NCI-H2196 treated with DMSO at 0.1 percent for 48 hours (cell line): ENCODE data around the gene PML.

ENCODE experiments used
- DNase-seq: peaks from one replicate; lab custom pipeline; 2025; ENCODE audit not compliant: unreplicated experiment; lab: John Stamatoyannopoulos, UW

Gene PML

DNA sequence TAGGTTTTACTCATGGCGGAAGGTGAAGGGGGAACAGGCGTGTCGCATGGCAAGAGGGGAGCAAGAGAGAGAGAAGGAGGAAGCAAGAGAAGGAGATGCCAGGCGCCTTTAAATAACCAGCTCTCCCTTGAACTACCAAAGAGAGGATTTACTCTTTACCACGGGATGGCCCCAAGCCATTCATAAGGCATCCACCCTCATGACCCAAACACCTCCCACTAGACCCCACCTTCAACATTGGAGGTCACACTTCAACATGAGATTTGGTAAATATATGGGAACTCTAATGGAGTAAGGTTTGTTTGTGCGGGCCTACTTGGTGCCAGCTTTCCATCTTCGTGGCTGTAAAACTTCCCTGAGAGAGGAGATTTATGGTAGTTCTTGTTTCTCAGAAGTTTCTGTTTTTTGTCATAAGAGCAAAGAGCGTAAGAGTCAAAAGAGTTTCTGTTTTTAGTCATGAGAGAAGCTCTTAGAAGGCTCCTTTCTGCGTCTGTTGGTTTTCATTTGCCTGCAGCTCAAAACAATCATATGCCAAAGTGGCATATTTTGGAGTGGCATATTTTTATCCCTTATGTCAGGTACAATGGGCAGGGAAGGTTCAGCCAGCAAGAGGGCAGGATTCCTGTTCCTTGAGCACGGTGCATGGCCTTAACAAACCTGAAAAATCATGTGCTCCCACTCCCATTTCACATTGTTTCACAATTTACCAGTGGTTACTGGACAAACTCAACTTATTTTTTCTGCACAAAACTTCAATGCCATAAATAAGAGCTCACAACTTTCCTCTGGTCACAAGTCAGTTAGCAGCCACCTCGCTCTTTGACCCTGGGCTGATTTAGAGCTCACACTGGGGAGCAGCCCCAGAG, 12.5 kb downstream of the PML start:
- DNase-seq, result no peak

DNA sequence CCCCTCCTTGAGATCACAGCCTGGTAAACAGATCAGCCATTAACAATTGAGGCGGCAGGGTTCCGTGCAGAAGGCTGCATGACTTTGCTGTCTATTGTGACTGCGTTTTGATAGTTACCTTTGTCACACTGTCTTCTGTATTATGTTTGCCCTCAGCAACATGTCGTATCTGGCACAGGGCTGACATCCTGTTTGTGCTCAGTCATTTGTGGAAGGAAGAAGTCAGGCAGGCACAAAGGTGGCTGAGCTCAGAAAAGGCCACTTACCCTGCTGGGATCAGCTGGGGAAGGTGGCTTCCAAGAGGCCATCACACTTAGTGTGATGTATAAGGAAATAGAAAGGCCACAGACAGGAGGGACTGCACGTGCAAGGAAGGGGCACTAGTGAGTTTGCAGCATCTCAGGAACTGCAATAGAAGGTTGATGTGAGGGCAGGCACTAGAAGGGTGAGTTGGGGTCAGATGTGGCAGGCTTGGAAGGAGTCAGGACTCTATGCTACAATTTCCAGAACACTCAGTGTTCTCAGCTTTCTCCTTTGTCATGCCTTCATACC, 13.4 kb downstream of the PML start:
- DNase-seq, result no peak

DNA sequence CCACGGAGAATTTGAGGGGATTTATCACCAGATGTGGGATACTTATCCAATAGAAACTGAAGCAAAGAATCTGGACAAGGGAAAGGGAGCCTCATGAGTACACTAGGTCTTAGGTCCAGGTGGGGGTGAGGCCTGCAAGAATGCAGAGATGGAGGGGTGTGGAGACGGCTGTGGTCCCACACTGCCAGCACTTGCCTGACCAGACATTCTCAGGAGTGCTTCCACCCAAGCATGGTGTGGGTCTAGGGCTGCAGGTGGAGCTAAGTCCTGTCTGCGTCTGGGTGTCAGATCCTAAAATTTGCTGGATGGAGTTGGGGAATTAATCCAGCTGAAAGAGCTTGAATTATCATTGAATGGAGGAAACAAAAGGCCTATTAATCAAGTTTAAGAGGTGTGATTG, 14.4 kb downstream of the PML start:
- no peak for DNase-seq

DNA sequence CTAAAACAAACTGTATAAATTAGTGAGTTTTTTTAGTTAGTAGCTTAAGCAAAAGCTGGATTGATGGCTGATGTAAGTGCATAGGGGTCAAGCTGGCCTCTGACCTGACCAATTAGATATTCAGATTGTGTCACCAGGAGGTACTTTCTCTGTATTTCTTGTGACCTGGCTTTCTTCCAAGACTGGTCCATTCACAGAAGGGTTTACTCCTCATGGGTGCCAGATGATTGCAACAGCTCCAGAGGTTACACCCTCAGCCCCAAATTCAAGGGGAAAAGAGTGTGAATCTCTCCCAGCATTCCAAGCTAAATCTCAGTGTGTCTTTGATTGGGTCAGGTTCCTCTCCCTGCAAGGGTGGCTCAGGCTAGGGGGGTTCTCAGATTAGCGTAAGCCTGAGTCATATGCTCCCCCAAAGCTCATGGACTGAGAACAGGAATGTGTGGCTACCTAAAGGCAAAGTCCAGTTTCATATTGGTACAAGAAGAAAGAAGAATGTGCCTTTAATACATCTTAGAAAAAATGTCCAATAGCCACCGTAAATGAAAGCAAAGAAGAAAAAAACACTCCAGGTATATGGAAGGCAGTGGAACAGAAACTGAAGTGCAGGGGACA, 16.5 kb downstream of the PML start:
- no peak for DNase-seq

DNA sequence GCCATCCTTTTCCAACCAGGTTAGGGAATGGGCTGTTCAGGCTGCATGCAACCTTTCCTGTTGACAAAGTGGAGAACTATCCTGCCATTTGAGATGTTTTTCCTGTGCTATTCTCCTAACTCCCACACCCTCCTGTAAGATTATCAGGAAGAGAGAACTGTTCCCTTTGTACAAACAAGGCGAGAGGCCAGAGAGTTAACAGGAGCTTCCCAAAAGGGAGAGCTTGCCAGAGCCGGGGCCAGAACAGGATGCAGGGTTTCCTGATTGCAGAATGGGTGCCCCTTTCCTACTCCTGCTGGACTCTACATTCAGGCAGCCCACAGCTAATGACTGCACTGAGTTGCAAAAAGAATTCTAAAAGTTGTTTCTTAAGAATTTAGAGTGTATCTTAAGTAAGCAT, 17.1 kb downstream of the PML start:
- no peak for DNase-seq

DNA sequence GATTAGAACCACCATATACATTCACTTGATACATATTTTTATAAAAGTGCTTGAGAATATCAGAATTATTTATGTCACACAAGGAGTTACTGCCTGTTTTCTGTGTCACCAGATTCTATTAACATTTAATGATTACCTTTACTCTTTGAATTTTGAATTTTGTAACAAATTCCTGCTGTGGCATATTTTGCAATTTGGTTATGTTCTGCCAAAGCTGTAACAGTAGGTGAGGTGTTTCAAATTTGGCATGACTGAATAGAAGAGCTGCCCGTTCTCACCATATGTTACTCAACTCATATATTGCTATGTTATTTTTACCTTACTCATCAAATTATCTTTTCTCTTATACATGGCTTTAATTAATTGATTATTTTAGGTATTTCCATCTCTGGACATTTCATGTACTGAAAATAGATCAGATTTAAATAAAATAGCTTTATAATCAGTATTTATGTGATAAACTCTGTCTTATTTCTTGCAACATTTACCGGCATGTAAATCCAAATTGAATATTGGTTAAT, 18.9 kb downstream of the PML start:
- no peak for DNase-seq

DNA sequence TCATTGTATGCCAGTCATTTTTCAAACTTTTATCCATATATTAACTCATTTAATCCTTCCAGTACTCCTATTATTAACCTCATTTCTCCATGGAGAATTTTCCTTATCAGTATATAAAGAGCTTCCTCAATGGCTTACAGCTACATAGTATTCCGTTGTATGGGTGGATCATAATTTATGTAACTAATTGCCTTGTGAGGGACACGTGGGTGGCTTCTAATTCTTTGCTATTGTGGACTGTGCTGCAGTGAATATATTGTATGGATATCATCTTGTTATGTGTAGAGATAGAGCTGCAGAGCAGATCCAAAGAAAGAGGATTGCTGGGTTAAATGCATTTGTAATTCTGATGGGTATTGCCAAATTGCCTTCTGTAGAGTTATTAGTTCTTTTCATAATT, 25.2 kb downstream of the PML start:
- DNase-seq, result no peak

DNA sequence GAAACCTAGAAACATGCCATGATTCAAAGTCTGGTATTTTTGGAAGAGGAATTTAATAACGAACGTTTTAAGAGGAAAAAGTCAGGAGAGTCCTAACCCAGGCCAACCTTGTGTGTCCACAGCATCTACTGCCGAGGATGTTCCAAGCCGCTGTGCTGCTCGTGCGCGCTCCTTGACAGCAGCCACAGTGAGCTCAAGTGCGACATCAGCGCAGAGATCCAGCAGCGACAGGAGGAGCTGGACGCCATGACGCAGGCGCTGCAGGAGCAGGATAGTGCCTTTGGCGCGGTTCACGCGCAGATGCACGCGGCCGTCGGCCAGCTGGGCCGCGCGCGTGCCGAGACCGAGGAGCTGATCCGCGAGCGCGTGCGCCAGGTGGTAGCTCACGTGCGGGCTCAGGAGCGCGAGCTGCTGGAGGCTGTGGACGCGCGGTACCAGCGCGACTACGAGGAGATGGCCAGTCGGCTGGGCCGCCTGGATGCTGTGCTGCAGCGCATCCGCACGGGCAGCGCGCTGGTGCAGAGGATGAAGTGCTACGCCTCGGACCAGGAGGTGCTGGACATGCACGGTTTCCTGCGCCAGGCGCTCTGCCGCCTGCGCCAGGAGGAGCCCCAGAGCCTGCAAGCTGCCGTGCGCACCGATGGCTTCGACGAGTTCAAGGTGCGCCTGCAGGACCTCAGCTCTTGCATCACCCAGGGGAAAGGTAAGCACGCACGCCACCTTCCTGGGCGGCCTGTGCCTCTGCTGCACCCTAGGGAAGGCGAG, 28.4 kb downstream of the PML start:
- DNase-seq, result no peak

DNA sequence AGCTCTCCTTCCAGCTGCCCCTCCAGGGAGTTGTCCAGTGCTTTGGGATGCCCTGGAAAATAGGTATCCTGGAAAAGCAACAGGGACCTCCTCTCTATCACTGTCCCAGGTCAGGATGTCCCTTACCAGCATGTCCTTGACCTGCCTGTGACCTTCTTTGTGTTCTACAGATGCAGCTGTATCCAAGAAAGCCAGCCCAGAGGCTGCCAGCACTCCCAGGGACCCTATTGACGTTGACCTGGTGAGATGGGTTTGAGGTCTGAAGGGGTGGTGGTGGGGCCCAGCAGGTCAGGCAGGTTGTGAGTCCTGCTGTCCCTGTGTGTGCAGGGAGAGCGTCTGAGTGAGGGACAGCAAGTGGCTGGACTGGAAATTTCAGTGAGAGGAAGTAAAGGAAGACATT, 30.2 kb downstream of the PML start:
- no peak for DNase-seq

DNA sequence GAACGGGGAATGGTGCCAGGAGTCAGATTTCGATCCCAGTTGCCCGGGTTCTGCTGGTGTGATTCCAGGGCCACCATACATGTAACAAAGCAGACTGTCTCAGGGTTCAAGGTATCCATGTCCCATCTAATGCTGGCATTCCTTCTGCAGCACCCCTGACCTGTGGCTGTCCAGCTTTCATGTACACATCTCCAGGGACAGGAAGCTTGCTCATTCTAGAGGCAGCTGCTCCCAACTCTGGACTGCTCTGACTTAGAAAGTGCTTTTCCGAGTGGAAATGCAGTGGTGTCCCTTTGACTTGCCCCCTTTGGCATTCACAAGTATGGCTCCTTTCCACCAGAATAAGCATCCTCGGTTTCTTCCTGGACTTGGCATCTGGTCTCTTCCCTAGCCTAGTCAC, 30.9 kb downstream of the PML start:
- DNase-seq, result no peak

DNA sequence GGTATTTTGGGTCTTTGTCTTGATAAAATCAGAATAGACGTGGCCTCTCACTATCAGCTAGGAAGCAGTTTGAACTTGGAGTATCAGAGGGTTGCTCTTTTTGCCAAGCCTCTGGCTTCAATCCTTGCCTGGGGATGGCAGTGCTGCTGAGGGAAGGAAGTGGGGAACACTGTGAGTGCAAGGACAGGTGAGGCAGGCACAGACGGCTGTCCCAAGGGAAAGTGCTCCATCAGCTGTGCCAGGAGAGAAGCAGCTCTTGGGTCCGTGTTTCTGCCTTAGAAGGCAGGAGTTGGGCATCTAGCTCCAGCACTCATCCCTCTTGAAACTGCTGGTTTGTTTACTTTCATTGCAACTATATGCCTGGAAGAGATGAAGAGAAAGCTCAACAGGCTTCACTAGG, 33.2 kb downstream of the PML start:
- DNase-seq, result no peak

DNA sequence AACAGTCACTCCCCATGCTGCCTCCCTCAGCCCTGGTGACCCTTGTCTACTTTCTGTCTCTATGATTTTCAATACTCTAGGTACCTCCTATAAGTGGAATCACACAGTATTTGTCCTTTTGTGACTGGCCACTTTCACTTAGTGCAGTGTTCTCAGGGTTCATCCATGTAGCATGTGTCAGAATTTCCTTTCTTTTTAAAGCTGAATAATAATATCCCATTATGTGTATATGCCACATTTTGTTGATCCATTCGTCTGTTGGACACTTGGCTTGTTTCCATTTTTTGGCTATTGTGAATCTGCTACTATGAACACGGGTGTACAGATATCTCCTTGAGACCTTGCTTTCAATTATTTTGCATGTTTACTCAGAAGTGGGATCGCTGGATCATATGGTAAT, 34.1 kb downstream of the PML start:
- no peak for DNase-seq

DNA sequence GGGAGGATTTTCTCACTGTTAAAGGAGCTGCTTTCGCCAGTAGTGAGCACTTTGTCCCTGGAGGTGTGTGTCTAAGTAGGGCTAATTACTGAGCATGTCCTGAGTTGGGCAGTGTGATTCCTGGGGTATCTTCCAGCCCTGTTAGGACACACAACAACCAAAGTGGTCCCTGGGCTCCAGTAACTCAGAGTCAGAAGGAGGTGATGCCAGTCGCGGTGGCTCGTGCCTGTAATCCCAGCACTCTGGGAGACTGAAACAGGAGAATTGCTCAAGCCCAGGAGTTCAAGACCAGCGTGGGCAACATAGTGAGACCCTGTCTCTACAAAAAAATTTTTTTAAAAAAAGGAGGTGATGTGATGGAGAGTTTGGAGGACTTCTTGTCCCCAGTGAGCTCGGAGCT, 37.5 kb downstream of the PML start:
- no peak for DNase-seq

DNA sequence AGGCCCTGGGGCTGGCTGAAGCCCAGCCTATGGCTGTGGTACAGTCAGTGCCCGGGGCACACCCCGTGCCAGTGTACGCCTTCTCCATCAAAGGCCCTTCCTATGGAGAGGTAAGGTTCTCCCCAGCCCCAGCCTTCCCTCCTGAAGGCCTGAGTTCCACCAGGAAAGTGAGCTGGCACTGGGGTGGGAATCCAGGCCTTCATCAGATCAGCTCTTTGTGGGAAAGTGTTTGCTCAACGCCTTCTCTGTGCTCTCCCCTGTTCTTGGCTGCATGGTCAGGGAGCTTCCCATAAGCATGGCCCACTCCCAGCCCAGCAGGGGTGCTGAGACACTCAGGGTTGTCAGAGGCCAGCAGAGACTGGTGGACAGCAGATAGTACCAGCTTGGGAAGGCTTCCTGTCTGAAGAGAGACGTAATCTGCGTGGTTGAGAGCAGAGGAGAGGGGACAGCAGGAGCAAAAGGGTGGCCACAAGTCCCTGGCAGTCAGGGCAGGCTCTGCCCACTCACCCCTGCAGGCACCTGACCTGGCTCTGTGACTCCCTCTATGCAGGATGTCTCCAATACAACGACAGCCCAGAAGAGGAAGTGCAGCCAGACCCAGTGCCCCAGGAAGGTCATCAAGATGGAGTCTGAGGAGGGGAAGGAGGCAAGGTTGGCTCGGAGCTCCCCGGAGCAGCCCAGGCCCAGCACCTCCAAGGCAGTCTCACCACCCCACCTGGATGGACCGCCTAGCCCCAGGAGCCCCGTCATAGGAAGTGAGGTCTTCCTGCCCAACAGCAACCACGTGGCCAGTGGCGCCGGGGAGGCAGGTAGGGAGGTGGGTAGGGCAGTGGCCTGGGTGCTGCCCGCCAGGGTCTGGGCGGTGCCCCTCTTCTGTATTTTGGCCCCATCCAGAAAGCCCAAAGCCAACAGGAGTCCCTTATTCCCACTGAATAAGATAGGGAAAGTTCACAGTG, 38.4 kb downstream of the PML start:
- DNase-seq, result no peak

DNA sequence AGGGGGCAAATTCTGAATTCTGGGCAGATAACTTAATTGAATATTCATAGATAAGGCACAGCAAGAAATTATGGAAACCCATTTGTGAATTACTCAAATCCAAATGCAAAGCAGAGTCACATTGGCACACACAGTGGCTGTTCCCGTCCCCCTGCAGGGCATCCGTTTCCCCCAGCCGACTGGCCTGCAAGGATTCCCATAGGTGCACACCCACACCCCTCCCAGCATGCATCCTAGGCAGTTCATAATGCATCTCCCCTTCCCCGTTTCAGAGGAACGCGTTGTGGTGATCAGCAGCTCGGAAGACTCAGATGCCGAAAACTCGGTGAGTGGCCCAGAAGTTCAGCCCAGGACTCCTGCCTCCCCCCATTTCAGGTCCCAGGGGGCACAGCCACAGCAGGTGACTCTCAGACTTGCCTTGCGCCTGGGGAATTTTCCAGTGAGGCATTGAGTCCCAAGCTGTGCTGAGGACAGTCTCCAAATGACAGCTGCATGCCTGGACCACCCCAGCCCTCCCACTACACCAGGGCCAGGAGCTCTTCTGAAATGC, 39.8 kb downstream of the PML start:
- no peak for DNase-seq

DNA sequence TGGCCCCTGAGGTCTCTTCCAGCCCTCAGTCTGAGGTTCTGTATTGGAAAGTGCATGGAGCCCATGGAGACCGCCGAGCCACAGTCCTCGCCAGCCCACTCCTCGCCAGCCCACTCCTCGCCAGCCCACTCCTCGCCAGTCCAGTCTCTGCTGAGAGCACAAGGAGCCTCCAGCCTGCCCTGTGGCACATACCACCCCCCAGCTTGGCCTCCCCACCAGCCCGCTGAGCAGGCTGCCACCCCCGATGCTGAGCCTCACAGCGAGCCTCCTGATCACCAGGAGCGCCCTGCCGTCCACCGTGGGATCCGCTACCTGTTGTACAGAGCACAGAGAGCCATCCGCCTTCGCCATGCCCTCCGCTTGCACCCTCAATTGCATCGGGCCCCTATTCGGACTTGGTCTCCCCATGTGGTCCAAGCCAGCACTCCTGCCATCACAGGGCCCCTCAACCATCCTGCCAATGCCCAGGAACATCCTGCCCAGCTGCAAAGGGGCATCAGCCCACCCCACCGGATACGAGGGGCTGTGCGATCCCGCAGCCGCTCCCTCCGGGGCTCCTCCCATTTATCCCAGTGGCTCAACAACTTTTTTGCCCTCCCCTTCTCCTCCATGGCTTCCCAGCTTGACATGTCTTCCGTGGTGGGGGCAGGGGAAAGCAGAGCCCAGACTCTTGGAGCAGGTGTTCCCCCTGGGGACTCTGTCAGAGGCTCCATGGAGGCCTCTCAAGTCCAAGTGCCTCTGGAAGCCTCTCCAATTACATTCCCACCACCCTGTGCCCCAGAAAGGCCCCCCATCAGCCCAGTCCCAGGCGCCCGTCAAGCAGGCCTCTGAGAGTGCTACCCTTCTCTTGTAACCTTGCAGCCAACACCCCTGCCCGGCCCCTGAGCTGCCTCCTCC, 40.9 kb downstream of the PML start:
- no peak for DNase-seq

DNA sequence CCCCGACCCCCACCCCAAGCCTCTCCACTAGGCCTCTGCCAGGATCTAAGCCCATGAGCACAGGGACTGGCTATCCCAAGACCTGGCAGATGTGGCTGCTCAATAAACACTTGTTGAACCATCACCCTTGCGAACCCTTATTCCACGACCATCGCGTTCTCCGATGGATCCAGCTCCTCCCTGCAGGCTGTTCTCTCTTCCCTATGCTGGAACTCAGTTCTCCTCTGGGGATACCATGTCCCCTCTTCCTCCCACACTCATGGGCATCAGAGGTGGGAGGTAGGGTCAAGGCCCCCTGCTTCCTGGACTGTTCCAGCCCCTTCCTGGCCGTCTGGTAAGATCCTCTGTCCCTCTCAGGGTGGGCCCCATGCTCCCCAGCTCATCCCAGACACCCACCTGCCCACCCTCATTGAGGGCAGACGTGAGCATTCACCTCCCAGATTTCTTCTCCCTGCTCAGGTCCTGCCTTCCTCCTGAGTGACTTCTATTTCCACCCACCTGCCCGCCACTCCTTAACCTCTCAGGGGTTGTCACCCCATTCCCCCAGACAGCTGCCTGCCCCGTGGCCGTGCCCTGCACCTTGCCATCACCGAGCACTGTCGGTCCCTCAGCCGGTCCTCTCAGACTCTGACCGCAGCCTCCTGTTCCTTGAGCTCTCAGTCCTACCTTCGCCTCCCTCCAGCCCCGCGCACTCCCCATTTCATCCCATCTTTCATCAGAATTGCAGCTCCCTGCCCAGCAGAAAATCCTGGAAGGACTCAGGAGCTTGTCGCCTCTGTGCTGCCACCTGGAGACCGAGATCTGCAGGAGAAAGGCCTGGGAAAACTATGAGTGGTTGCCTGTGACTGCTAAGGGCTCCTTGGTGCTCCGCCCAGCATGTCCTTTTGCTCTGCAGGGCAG, 42.0 kb downstream of the PML start:
- DNase-seq, result no peak
